HCT116 (cell line): ENCODE data around the gene WWOX.

Experiments
- CEBPB ChIP-seq: IDR thresholded peaks from 2 replicates; pipeline ENCODE4 v1.6.1; 2012; ENCODE audit warnings: low read depth
- CTCF ChIP-seq, 3 experiments: fragments of 200-600 bp in 1 of 3; sonication (generic) in 1 of 3; IDR thresholded peaks in 2 of 3; conservative IDR thresholded peaks in 1 of 3; 2 replicates each; pipeline ENCODE4 v1.5.1; 2012 to 2017; ENCODE audit warnings: low read depth in 2 of 3, low read length in 2 of 3, antibody characterized with exemption in 1 of 3, borderline replicate concordance in 1 of 3, control low read depth in 1 of 3, mild to moderate bottlenecking in 1 of 3, mixed read lengths in 1 of 3, mixed run types in 1 of 3, moderate library complexity in 1 of 3; ENCODE audit not compliant: insufficient read depth in 1 of 3
- EGR1 ChIP-seq: IDR thresholded peaks from 2 replicates; pipeline ENCODE4 v1.6.1; 2012; ENCODE audit warnings: low read depth
- EZH2 ChIP-seq: fragments of 200-600 bp; sonication (generic); IDR thresholded peaks from 2 replicates; pipeline ENCODE4 v1.6.1; 2017; ENCODE audit warnings: antibody characterized with exemption, mixed run types
- JUND ChIP-seq: IDR thresholded peaks from 2 replicates; pipeline ENCODE4 v1.6.1; 2012
- POLR2A ChIP-seq: IDR thresholded peaks from 2 replicates; pipeline ENCODE4 v1.7.0; 2011; ENCODE audit warnings: borderline replicate concordance; ENCODE audit not compliant: insufficient read depth, insufficient read length; ENCODE audit errors: extremely low read depth
- POLR2AphosphoS5 ChIP-seq: IDR thresholded peaks from 2 replicates; pipeline ENCODE4 v1.6.1; 2011; ENCODE audit warnings: mild to moderate bottlenecking, low read depth, low read length, moderate library complexity
- RAD21 ChIP-seq: IDR thresholded peaks from 2 replicates; pipeline ENCODE4 v1.6.1; 2012; ENCODE audit warnings: low read depth, mild to moderate bottlenecking
- REST ChIP-seq: IDR thresholded peaks from 2 replicates; pipeline ENCODE4 v1.6.1; 2012; ENCODE audit warnings: low read depth
- SRF ChIP-seq: IDR thresholded peaks from 2 replicates; pipeline ENCODE4 v1.6.1; 2012; ENCODE audit warnings: low read depth
- YY1 ChIP-seq: IDR thresholded peaks from 2 replicates; pipeline ENCODE4 v1.6.1; 2011; ENCODE audit warnings: low read length, low read depth, moderate library complexity, mild to moderate bottlenecking; ENCODE audit not compliant: insufficient replicate concordance; ENCODE audit errors: extremely low read depth
- ZBTB33 ChIP-seq: IDR thresholded peaks from 2 replicates; pipeline ENCODE4 v1.6.1; 2011; ENCODE audit warnings: mild to moderate bottlenecking, low read length, moderate library complexity; ENCODE audit not compliant: insufficient replicate concordance; ENCODE audit errors: extremely low read depth
- ZNF274 ChIP-seq: fragments of 200-500 bp; sonication (Bioruptor generic); IDR thresholded peaks from 2 replicates; pipeline ENCODE4 v1.6.1; 2014; ENCODE audit warnings: mild to moderate bottlenecking, low read depth, low read length, inconsistent platforms
- TF ChIP-seq, protein P1 (sequence below): IDR thresholded peaks from 2 replicates; pipeline ENCODE4 v1.6.1; 2012

- TF ChIP-seq CTCF (IDR thresholded peaks at IDR 0.05 in 2 of 3, conservative IDR thresholded peaks at IDR 0.05 in 1 of 3; ENCODE audit: borderline replicate concordance in 1 of 3, insufficient read depth in 1 of 3, low read depth in 2 of 3, low read length in 2 of 3) (no peak), POLR2A (no peak), POLR2AphosphoS5 (no peak), YY1 (no peak), REST (no peak), EZH2 (no peak), CEBPB (no peak), ZNF274 (no peak), JUND (no peak), EGR1 (no peak), RAD21 (no peak), ZBTB33 (no peak), SRF (no peak)
- TF ChIP-seq, protein P1, sequence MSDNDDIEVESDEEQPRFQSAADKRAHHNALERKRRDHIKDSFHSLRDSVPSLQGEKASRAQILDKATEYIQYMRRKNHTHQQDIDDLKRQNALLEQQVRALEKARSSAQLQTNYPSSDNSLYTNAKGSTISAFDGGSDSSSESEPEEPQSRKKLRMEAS: no peak
Observed at GRCh38 chr16:78537511-78537910, 438.1 kb downstream of the WWOX start.
